Loucy (cell line): Measurements from ENCODE around the gene CHN2.

Experiments
- EZH2phosphoT487 ChIP-seq: fragments of 200-600 bp; IDR thresholded peaks from 2 replicates; pipeline ENCODE4 v1.6.1; 2018; ENCODE audit warnings: antibody characterized with exemption, mild to moderate bottlenecking, moderate library complexity, borderline replicate concordance
- TF ChIP-seq, protein P1 (sequence below): fragments of 200-600 bp; sonication (generic); conservative IDR thresholded peaks from 2 replicates; pipeline ENCODE4 v1.5.1; 2014; ENCODE audit warnings: mild to moderate bottlenecking, antibody characterized with exemption, low read length

DNA sequence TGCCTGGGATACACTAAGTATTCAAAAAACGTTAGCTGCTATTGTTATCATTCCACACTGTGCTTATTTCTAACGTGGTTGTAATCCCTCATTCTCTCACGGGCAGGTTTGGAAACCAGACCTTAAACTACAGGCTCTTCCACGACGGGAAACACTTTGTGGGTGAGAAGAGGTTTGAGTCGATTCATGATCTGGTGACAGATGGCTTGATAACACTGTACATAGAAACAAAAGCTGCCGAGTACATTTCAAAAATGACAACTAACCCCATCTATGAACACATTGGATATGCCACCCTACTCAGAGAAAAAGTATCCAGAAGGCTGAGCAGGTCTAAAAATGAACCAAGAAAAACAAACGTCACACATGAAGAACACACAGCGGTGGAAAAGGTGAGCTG is 205.9 kb downstream of the CHN2 start:
- TF ChIP-seq, protein P1, sequence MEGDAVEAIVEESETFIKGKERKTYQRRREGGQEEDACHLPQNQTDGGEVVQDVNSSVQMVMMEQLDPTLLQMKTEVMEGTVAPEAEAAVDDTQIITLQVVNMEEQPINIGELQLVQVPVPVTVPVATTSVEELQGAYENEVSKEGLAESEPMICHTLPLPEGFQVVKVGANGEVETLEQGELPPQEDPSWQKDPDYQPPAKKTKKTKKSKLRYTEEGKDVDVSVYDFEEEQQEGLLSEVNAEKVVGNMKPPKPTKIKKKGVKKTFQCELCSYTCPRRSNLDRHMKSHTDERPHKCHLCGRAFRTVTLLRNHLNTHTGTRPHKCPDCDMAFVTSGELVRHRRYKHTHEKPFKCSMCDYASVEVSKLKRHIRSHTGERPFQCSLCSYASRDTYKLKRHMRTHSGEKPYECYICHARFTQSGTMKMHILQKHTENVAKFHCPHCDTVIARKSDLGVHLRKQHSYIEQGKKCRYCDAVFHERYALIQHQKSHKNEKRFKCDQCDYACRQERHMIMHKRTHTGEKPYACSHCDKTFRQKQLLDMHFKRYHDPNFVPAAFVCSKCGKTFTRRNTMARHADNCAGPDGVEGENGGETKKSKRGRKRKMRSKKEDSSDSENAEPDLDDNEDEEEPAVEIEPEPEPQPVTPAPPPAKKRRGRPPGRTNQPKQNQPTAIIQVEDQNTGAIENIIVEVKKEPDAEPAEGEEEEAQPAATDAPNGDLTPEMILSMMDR = no peak
- no peak for TF ChIP-seq EZH2phosphoT487
